Bronchial epithelial cell (primary cell): ENCODE results near the gene NACC1. TPM values are rescaled to one million over a fixed set of nuclear protein-coding genes. Genes with fewer than 3 reads are reported as not detected.
A peak's percentile ranks its signal among the peaks of the same experiment; 100 is the strongest.
"Not testable (repeated sequence)": the region's sequence is repeated elsewhere in the genome, so short reads cannot be mapped to it uniquely, and the experiment has no call there.

Experiments
- DNase-seq: peaks from one replicate; pipeline ENCODE4 v3.0.0-alpha.2; 2010; ENCODE audit warnings: low read depth
- FAIRE-seq: peaks from 2 replicates; lab custom pipeline; 2011; peaks lifted over from hg19 to GRCh38; lab: Jason Lieb, UNC
- H3K27me3 ChIP-seq: 2 replicates; pipeline ENCODE4 v1.5.1; 2011; ENCODE audit warnings: low read length; ENCODE audit not compliant: control insufficient read depth, insufficient read depth
- H3K36me3 ChIP-seq: 2 replicates; pipeline ENCODE4 v1.5.1; 2011; ENCODE audit warnings: low read length; ENCODE audit not compliant: control insufficient read depth, insufficient read depth
- H3K4me3 ChIP-seq: 2 replicates; pipeline ENCODE4 v1.5.1; 2011; ENCODE audit warnings: mild to moderate bottlenecking, low read depth, low read length, control low read depth
- CTCF ChIP-seq: IDR thresholded peaks from 2 replicates; pipeline ENCODE4 v1.5.1; 2011; ENCODE audit warnings: mild to moderate bottlenecking, moderate library complexity, low read length, control low read depth, inconsistent platforms; ENCODE audit not compliant: insufficient read depth, severe bottlenecking
- total RNA-seq: library from RNA; depleted of rRNA; stranded (reverse); fragments of >200 nt; gene quantifications from 2 replicates; pipeline ENCODE4 v1.2.1, GENCODE V29; 2014

NACC1 gene
- total RNA-seq, 1 donor from 2014 or later: 20.3 TPM

- Histone ChIP-seq H3K27me3 (no peaks in the 10 kb centered on the region), H3K4me3 (no peak overlapping the region), H3K36me3 (peaks cover 33% of the 10 kb centered on the region)
- TF ChIP-seq CTCF: no peak
- DNase-seq (no peak), FAIRE-seq (no peak)
Measured at GRCh38 chr19:13139633-13140311, 21.7 kb downstream of the NACC1 start.

- Histone ChIP-seq H3K36me3 (peaks cover 9% of the 10 kb centered on the region), H3K27me3 (no peaks in the 10 kb centered on the region), H3K4me3 (no peak overlapping the region)
- FAIRE-seq (no peak), DNase-seq (no peak)
- TF ChIP-seq CTCF: no peak
Measured at GRCh38 chr19:13146763-13147563, 28.9 kb downstream of the NACC1 start.

GRCh38 chr19:13149173-13149627 is 31.1 kb downstream of the NACC1 start:
- not testable (repeated sequence) for FAIRE-seq, H3K27me3 ChIP-seq

GRCh38 chr19:13149628-13150186 is 31.6 kb downstream of the NACC1 start:
- Histone ChIP-seq H3K27me3 (no peaks in the 10 kb centered on the region), H3K4me3 (peak overlapping the region; percentile 66), H3K36me3 (peaks cover 11% of the 10 kb centered on the region)
- no peak for TF ChIP-seq CTCF
- no peak for FAIRE-seq
- DNase-seq: no peak

More at GRCh38 chr19:13149173-13149627, 31.1 kb downstream of the NACC1 start:
- Histone ChIP-seq H3K4me3 (peak overlapping the region; percentile 66), H3K36me3 (peaks cover 14% of the 10 kb centered on the region)
- DNase-seq: not testable (repeated sequence)

- DNase-seq: peak; percentile 85
- FAIRE-seq: no peak
- H3K4me3 ChIP-seq: peak within 1 kb of the TSS; percentile 66
- TF ChIP-seq CTCF: peak; percentile 72
- no peaks in the 10 kb centered on the region for H3K27me3 ChIP-seq
- peaks cover 8% of the 10 kb centered on the region for H3K36me3 ChIP-seq
Measured at GRCh38 chr19:13150187-13150930, 32.3 kb downstream of the NACC1 start, which contains the start of the genes IER2 and STX10. Gene IER2 (plus strand): TSS chr19:13150411. CDS start chr19:13153187, 2,776 bp downstream. Gene STX10 (minus strand): TSS chr19:13150375. CDS start chr19:13150173, 202 bp downstream.
